Measurements from ENCODE around the gene CNTN4. TPM values are rescaled to one million over a fixed set of nuclear protein-coding genes. Genes with fewer than 3 reads are reported as not detected.
A peak's percentile ranks its signal among the peaks of the same experiment; 100 is the strongest.

Gene CNTN4
- polyA plus RNA-seq, 4 donors = 0.27 to 6.5 (median 2.6) TPM; not detected in 1

DNA sequence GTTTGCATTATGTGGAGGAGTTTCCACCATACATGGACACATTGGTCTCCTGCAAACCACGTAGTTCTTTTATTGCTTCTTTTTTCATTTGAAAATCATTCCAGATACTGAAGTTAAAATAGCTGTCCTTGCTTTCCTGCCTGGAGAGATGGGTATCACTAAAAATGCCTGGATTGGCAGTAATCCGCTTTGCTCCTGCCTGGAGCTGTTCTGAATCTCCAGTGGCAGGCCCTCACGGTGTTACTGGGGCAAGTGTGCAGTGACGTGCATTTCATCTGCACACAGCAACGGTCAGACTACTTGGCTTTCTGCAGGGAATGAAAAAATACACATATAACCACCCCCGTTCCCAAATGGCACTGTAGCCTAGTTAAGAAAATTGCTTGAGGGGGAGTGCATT lies 738.6 kb downstream of the CNTN4 start:
- WGBS, 3 donors = 61 to 76% (median 64%) methylated on average over 6 of the region's 6 CpGs
- no peak overlapping the region for H3K27ac ChIP-seq (ENCODE audit: low read depth in 1 of 3, low read length in 2 of 3)
- no peak for FAIRE-seq

DNA sequence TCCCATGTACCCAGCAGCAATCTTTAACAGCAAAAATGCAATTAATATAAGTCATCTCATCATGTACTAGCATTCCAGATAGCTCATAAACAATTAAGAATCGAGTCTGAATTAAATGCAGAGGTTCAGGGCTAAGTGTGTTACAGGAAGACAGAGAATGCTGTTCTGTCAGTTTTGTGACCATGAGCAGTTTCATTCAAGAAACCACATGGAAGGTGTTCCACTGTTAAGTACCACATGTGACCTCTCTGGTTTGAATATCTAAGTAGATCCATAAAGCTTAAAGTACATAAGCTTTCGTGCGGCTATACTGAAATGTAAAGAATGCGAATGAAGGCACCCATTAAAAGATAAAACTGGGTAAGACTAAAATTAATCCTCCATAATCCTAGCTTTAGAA lies 739.2 kb downstream of the CNTN4 start:
- Histone ChIP-seq H3K4me3 (ENCODE audit: low read depth in 1 of 3, low read length in 3 of 3) (no peak overlapping the region), H3K27ac (ENCODE audit: low read depth in 1 of 3, low read length in 2 of 3) (no peak overlapping the region), H3K9me3 (ENCODE audit: control insufficient read depth in 2 of 2, insufficient read depth in 1 of 2, low read depth in 1 of 2, low read length in 1 of 2) (no peaks in the 10 kb centered on the region), H3K36me3 (ENCODE audit: control insufficient read depth in 3 of 3, insufficient read depth in 2 of 3, low read depth in 1 of 3, low read length in 3 of 3) (no peaks in the 10 kb centered on the region), H3K4me1 (ENCODE audit: control insufficient read depth in 3 of 3, insufficient read depth in 2 of 3, low read depth in 1 of 3, low read length in 2 of 3) (no peaks in the 10 kb centered on the region), H3K27me3 (ENCODE audit: control insufficient read depth in 3 of 3, insufficient read depth in 3 of 3, low read length in 3 of 3) (no peaks in the 10 kb centered on the region)
- no peak for FAIRE-seq
- WGBS, 3 donors = 85 to 90% (median 89%) methylated on average over 4 of the region's 4 CpGs
- no peak for DNase-seq

More for the DNA sequence above, 738.6 kb downstream of the CNTN4 start:
- no peaks in the 10 kb centered on the region for H3K27me3 ChIP-seq (ENCODE audit: control insufficient read depth in 3 of 3, insufficient read depth in 3 of 3, low read length in 3 of 3)
- H3K9me3 ChIP-seq (ENCODE audit: control insufficient read depth in 2 of 2, insufficient read depth in 1 of 2, low read depth in 1 of 2, low read length in 1 of 2) = no peaks in the 10 kb centered on the region
- no peak for DNase-seq
- H3K4me3 ChIP-seq (ENCODE audit: low read depth in 1 of 3, low read length in 3 of 3) = no peak overlapping the region
- no peaks in the 10 kb centered on the region for H3K36me3 ChIP-seq (ENCODE audit: control insufficient read depth in 3 of 3, insufficient read depth in 2 of 3, low read depth in 1 of 3, low read length in 3 of 3)
- H3K4me1 ChIP-seq (ENCODE audit: control insufficient read depth in 3 of 3, insufficient read depth in 2 of 3, low read depth in 1 of 3, low read length in 2 of 3) = no peaks in the 10 kb centered on the region

DNA sequence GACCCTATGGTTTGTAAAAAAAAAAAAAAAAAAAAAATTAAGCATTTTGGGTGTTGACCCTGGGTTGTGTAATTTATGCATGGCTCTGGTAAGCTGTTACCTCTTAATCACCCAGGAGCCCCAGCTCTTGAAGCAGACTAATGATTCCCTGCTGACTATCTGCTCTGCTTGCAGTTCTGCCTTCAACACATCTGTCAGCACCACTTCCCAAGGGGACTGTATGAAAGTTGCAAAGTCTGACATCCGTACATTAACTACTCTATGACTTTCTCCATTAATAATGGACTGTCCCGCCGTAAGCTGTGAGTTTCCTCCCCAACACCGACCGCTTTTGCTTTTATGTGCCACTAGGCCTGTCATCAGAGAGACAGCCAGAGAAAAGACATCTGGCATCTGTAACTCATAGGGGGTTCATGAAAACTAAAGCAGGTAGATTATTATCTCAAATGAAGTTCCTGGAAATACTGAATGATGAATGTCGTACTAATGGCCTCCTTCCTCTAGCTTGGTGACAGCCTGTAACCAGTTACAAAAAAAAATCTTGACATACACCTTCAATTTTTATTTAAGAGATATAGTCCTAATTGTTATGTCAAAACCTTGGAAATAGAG lies 740.0 kb downstream of the CNTN4 start:
- FAIRE-seq = no peak

DNA sequence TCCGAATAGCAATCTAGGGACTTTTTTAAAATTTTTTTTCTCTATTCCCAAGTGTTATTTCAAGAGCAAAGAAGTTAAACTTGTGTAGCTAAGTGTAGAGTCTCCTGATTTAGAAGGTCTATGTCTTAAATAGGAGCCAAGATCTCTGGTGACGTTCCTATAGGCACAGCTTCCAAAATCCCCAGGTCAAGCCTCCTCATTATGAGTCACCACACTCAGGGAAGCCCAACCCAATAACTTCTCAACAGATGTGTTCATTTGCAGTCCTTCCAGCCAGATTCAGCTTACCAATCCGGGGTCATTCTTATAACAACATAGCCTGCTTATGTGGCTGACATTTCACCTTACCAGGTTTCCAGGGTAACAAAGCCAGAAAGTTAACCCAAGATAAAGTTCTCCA lies 741.2 kb downstream of the CNTN4 start:
- Histone ChIP-seq H3K4me3 (ENCODE audit: low read depth in 1 of 3, low read length in 3 of 3) (no peak overlapping the region), H3K9me3 (ENCODE audit: control insufficient read depth in 2 of 2, insufficient read depth in 1 of 2, low read depth in 1 of 2, low read length in 1 of 2) (peaks cover 0 to 3% of the 10 kb centered on the region in 2 donors), H3K27ac (ENCODE audit: low read depth in 1 of 3, low read length in 2 of 3) (no peak overlapping the region), H3K4me1 (ENCODE audit: control insufficient read depth in 3 of 3, insufficient read depth in 2 of 3, low read depth in 1 of 3, low read length in 2 of 3) (no peaks in the 10 kb centered on the region), H3K36me3 (ENCODE audit: control insufficient read depth in 3 of 3, insufficient read depth in 2 of 3, low read depth in 1 of 3, low read length in 3 of 3) (no peaks in the 10 kb centered on the region), H3K27me3 (ENCODE audit: control insufficient read depth in 3 of 3, insufficient read depth in 3 of 3, low read length in 3 of 3) (no peaks in the 10 kb centered on the region)
- DNase-seq (no peak), FAIRE-seq (no peak)
- 51 to 64% (median 61%) methylated on average over 3 of the region's 3 CpGs for whole genome bisulfite sequencing, 3 donors

More for the DNA sequence above, 740.0 kb downstream of the CNTN4 start:
- no peak overlapping the region for H3K27ac ChIP-seq (ENCODE audit: low read depth in 1 of 3, low read length in 2 of 3)
- DNase-seq = no peak
- H3K4me3 ChIP-seq (ENCODE audit: low read depth in 1 of 3, low read length in 3 of 3) = no peak overlapping the region
- H3K36me3 ChIP-seq (ENCODE audit: control insufficient read depth in 3 of 3, insufficient read depth in 2 of 3, low read depth in 1 of 3, low read length in 3 of 3) = no peaks in the 10 kb centered on the region
- 76 to 92% (median 89%) methylated on average over 6 of the region's 6 CpGs for WGBS, 3 donors
- H3K9me3 ChIP-seq (ENCODE audit: control insufficient read depth in 2 of 2, insufficient read depth in 1 of 2, low read depth in 1 of 2, low read length in 1 of 2) = no peaks in the 10 kb centered on the region
- no peaks in the 10 kb centered on the region for H3K4me1 ChIP-seq (ENCODE audit: control insufficient read depth in 3 of 3, insufficient read depth in 2 of 3, low read depth in 1 of 3, low read length in 2 of 3)
- no peaks in the 10 kb centered on the region for H3K27me3 ChIP-seq (ENCODE audit: control insufficient read depth in 3 of 3, insufficient read depth in 3 of 3, low read length in 3 of 3)

DNA sequence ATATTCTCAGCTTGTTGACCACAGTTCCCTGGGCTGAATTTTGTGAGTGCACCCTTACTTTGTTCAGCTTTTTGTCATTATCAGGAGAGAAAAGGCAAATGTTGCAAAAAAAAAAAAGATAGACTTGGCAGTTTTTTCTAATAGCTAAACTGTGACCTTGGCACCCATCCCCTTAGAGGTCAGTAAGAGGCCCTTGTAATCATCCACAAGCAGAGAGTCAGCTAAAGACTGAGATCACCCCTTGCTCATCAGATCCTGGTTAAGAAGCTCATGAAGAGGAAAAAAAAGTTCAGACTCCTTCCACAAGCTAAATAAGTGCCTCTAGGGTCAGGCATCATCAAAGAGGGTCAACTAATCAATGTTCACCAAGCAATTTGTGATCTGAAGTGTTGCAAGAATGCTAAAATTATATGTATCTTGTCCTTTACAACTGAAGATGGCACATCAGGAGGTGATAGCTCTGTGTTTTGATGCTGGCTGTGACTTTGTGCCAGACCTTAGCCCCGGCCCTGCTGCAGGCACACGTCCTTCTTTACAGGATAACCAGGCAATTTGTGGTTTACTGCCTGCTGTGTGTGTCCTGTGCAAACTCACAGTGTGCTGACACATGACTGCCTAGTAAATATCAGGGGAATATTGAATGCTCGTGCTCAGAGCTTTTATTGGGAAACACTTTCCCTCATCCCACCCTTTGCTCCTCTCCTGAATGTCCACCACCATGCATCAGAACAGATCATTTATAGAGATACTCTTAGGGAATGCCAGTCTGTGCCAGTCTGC lies 748.6 kb downstream of the CNTN4 start:
- H3K4me1 ChIP-seq (ENCODE audit: control insufficient read depth in 3 of 3, insufficient read depth in 2 of 3, low read depth in 1 of 3, low read length in 2 of 3) = peaks cover 0 to 5% (median 0%) of the 10 kb centered on the region in 3 donors
- H3K27ac ChIP-seq (ENCODE audit: low read depth in 1 of 3, low read length in 2 of 3) = no peak overlapping the region
- no peaks in the 10 kb centered on the region for H3K36me3 ChIP-seq (ENCODE audit: control insufficient read depth in 3 of 3, insufficient read depth in 2 of 3, low read depth in 1 of 3, low read length in 3 of 3)
- H3K4me3 ChIP-seq (ENCODE audit: low read depth in 1 of 3, low read length in 3 of 3) = no peak overlapping the region
- no peak for DNase-seq
- no peak for FAIRE-seq
- H3K27me3 ChIP-seq (ENCODE audit: control insufficient read depth in 3 of 3, insufficient read depth in 3 of 3, low read length in 3 of 3) = no peaks in the 10 kb centered on the region
- WGBS, 3 donors = 31 to 54% (median 46%) methylated on average over 3 of the region's 3 CpGs
- H3K9me3 ChIP-seq (ENCODE audit: control insufficient read depth in 2 of 2, insufficient read depth in 1 of 2, low read depth in 1 of 2, low read length in 1 of 2) = peaks cover 0 to 3% of the 10 kb centered on the region in 2 donors

DNA sequence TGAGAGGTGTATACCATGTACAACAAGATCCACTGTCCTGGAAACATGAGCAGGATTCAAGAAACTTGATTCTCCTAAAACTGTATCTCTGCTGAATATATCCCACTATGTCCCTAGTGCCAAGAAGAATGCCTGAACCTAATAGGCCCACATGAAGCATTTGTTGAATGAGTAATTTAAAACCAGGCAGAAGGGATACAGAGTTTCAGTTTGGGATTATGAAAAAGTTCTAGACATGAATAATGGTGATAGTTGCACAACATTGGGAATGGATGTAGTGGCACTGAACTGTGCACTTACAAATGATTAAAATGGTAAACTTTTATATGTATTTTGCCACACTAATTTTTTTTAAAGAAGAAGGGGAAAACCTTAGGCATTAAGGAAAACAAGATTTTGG lies 750.4 kb downstream of the CNTN4 start:
- Histone ChIP-seq H3K4me1 (ENCODE audit: control insufficient read depth in 3 of 3, insufficient read depth in 2 of 3, low read depth in 1 of 3, low read length in 2 of 3) (peaks cover 0 to 5% (median 0%) of the 10 kb centered on the region in 3 donors), H3K27ac (ENCODE audit: low read depth in 1 of 3, low read length in 2 of 3) (no peak overlapping the region), H3K36me3 (ENCODE audit: control insufficient read depth in 3 of 3, insufficient read depth in 2 of 3, low read depth in 1 of 3, low read length in 3 of 3) (no peaks in the 10 kb centered on the region), H3K9me3 (ENCODE audit: control insufficient read depth in 2 of 2, insufficient read depth in 1 of 2, low read depth in 1 of 2, low read length in 1 of 2) (no peaks in the 10 kb centered on the region), H3K4me3 (ENCODE audit: low read depth in 1 of 3, low read length in 3 of 3) (no peak overlapping the region), H3K27me3 (ENCODE audit: control insufficient read depth in 3 of 3, insufficient read depth in 3 of 3, low read length in 3 of 3) (no peaks in the 10 kb centered on the region)
- DNase-seq = no peak
- FAIRE-seq = no peak

DNA sequence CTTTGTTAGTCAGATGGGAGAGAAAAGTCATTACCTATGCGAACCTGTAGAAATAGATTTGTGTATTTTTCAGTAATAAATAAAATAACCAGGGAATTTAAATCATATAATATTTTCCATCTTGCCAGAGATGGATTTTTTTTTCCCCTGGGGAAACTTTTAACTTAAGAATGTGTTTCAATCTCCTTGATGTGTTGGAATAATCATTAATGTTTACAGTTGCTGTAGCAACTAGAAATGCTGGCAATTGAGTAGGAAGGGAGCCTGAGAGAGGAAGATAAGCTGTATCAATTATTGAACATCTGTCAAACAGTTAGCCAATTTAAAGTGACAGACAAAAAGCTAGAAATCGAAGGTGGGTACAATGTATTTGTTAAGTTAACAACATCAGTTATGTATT lies 752.0 kb downstream of the CNTN4 start:
- no peaks in the 10 kb centered on the region for H3K27me3 ChIP-seq (ENCODE audit: control insufficient read depth in 3 of 3, insufficient read depth in 3 of 3, low read length in 3 of 3)
- H3K36me3 ChIP-seq (ENCODE audit: control insufficient read depth in 3 of 3, insufficient read depth in 2 of 3, low read depth in 1 of 3, low read length in 3 of 3) = no peaks in the 10 kb centered on the region
- peaks cover 0 to 5% (median 0%) of the 10 kb centered on the region in 3 donors for H3K4me1 ChIP-seq (ENCODE audit: control insufficient read depth in 3 of 3, insufficient read depth in 2 of 3, low read depth in 1 of 3, low read length in 2 of 3)
- DNase-seq (no peak), FAIRE-seq (no peak)
- no peak overlapping the region for H3K4me3 ChIP-seq (ENCODE audit: low read depth in 1 of 3, low read length in 3 of 3)
- no peaks in the 10 kb centered on the region for H3K9me3 ChIP-seq (ENCODE audit: control insufficient read depth in 2 of 2, insufficient read depth in 1 of 2, low read depth in 1 of 2, low read length in 1 of 2)
- 57 to 64% (median 59%) methylated on average over 2 of the region's 2 CpGs for WGBS, 3 donors
- H3K27ac ChIP-seq (ENCODE audit: low read depth in 1 of 3, low read length in 2 of 3) = no peak overlapping the region

DNA sequence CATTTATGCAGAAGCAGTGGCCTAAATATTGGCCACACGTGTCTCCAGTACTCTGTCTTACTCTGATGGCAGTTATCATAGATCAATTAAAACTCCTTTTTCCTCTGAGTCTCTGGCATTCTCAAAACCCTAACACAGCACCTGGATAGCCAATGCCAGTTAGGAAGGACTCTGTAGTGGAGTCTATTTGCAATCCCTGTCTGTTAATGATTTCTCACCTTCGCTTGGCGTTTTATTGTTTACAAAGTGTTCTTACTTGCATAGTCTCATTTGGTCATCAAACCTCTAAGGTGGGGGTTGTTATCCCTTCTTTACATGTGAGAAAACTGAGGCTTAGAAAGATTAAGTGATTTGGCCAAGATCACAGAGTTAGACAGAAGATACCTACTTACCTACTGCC lies 752.7 kb downstream of the CNTN4 start:
- H3K36me3 ChIP-seq (ENCODE audit: control insufficient read depth in 3 of 3, insufficient read depth in 2 of 3, low read depth in 1 of 3, low read length in 3 of 3) = no peaks in the 10 kb centered on the region
- H3K27ac ChIP-seq (ENCODE audit: low read depth in 1 of 3, low read length in 2 of 3) = peak overlapping the region in 1 of 3 donors; percentile 3
- no peak for FAIRE-seq

More for the DNA sequence above, 752.7 kb downstream of the CNTN4 start:
- Histone ChIP-seq H3K4me3 (ENCODE audit: low read depth in 1 of 3, low read length in 3 of 3) (no peak overlapping the region), H3K4me1 (ENCODE audit: control insufficient read depth in 3 of 3, insufficient read depth in 2 of 3, low read depth in 1 of 3, low read length in 2 of 3) (peaks cover 0 to 5% (median 0%) of the 10 kb centered on the region in 3 donors), H3K27me3 (ENCODE audit: control insufficient read depth in 3 of 3, insufficient read depth in 3 of 3, low read length in 3 of 3) (no peaks in the 10 kb centered on the region), H3K9me3 (ENCODE audit: control insufficient read depth in 2 of 2, insufficient read depth in 1 of 2, low read depth in 1 of 2, low read length in 1 of 2) (no peaks in the 10 kb centered on the region)
- DNase-seq = peak in 1 of 2 donors; percentile 62
- WGBS, 3 donors = 10 to 45% (median 40%) methylated on average over 3 of the region's 3 CpGs
